GM20000 (cell line): Measurements from ENCODE around the gene ZRSR2.
"Not testable (repeated sequence)": the region's sequence is repeated elsewhere in the genome, so short reads cannot be mapped to it uniquely, and the experiment has no call there.

Experiments
- DNase-seq: peaks from one replicate; pipeline ENCODE4 v3.0.0; 2012; ENCODE audit warnings: low spot score
- CTCF ChIP-seq: IDR thresholded peaks from 2 replicates; pipeline ENCODE4 v1.5.1; 2012; ENCODE audit warnings: mild to moderate bottlenecking, control low read depth; ENCODE audit errors: extremely low read depth, missing control alignments

The ZRSR2 gene

GRCh38 chrX:15820106-15821073 is 30.1 kb downstream of the ZRSR2 start:
- TF ChIP-seq CTCF = no peak
- no peak for DNase-seq

- DNase-seq = no peak
- no peak for TF ChIP-seq CTCF
These were observed 32.6 kb downstream of the ZRSR2 start for GRCh38 chrX:15822922-15823321.

- no peak for DNase-seq
- TF ChIP-seq CTCF = no peak
These were observed 35.7 kb downstream of the ZRSR2 start for GRCh38 chrX:15825936-15826335.

GRCh38 chrX:15829217-15829616 is 38.9 kb downstream of the ZRSR2 start:
- no peak for DNase-seq
- TF ChIP-seq CTCF = no peak

GRCh38 chrX:15831347-15831746 is 41.1 kb downstream of the ZRSR2 start:
- DNase-seq = not testable (repeated sequence)

- DNase-seq = no peak
- TF ChIP-seq CTCF = no peak
These were observed 43.8 kb downstream of the ZRSR2 start for GRCh38 chrX:15834053-15834452.

GRCh38 chrX:15834827-15835595 is 44.7 kb downstream of the ZRSR2 start:
- TF ChIP-seq CTCF = no peak
- no peak for DNase-seq
